ENCODE data around the gene CDPF1. TPM values are rescaled to one million over a fixed set of nuclear protein-coding genes. Genes with fewer than 3 reads are reported as not detected.
A peak's percentile ranks its signal among the peaks of the same experiment; 100 is the strongest.

Gene CDPF1
- total RNA-seq, 1 experiment from 2014 or later, result 8.1 TPM

GRCh38 chr22:46246178-46246577, 3.9 kb downstream of the CDPF1 start:
- H3K27ac Mint-ChIP-seq, result peak overlapping the region in 2 of 3 experiments; percentile 18 to 61; a peak in 2 of 7 replicates
- Histone ChIP-seq H3K9ac (ENCODE audit: extremely low read depth, insufficient read length, low read length) (no peak overlapping the region), H2BK5ac (ENCODE audit: insufficient read length, low read length) (no peak overlapping the region), H4K91ac (ENCODE audit: insufficient read length, low read depth, low read length) (no peak overlapping the region), H2BK20ac (ENCODE audit: low read depth, low read length, poor library complexity, severe bottlenecking) (no peak overlapping the region), H3K4me2 (ENCODE audit: insufficient read depth, insufficient read length, low read length) (no peak overlapping the region), H3K4ac (ENCODE audit: low read depth, low read length) (no peak overlapping the region), H2BK120ac (ENCODE audit: low read depth, low read length, poor library complexity, severe bottlenecking) (no peak overlapping the region), H3K18ac (ENCODE audit: insufficient read length, low read depth, low read length) (no peak overlapping the region), H3K4me1 (ENCODE audit: insufficient read depth, low read length) (no peaks in the 10 kb centered on the region), H3K23ac (ENCODE audit: insufficient read length, low read depth, low read length) (no peak overlapping the region), H3K27me3 (ENCODE audit: insufficient read depth, low read length) (no peaks in the 10 kb centered on the region), H2AFZ (ENCODE audit: low read length) (no peak overlapping the region), H4K5ac (ENCODE audit: insufficient read length, low read depth, low read length) (no peak overlapping the region), H3K79me2 (ENCODE audit: insufficient read depth, low read length) (no peaks in the 10 kb centered on the region), H3K27ac (ENCODE audit: insufficient read length, low read depth, low read length) (no peak overlapping the region), H3K56ac (ENCODE audit: insufficient read length, low read depth, low read length) (no peak overlapping the region), H2BK12ac (ENCODE audit: insufficient read length, low read depth, low read length) (no peak overlapping the region), H3T11ph (ENCODE audit: low read length) (no peak overlapping the region), H3K23me2 (ENCODE audit: insufficient read length, low read depth, low read length, poor library complexity, severe bottlenecking) (peaks cover 7% of the 10 kb centered on the region), H3K79me1 (ENCODE audit: insufficient read depth, low read depth, low read length, poor library complexity, severe bottlenecking) (no peaks in the 10 kb centered on the region), H2AK5ac (ENCODE audit: insufficient read length, low read length) (no peak overlapping the region), H2BK15ac (ENCODE audit: low read depth, low read length) (no peak overlapping the region), H4K20me1 (ENCODE audit: control insufficient read depth, insufficient read depth, insufficient read length) (no peaks in the 10 kb centered on the region), H3K9me3 (ENCODE audit: control insufficient read depth, low read depth, low read length) (no peaks in the 10 kb centered on the region), H4K8ac (replicated peaks; ENCODE audit: insufficient read length, low read depth, low read length) (no peak overlapping the region), H3K14ac (ENCODE audit: insufficient read depth, low read length) (no peak overlapping the region)
- peaks cover 6% of the 10 kb centered on the region for H3K27me3 Mint-ChIP-seq (ENCODE audit: low read depth)
- TF ChIP-seq CTCF (conservative IDR thresholded peaks at IDR 0.05), result no peak
- no peak for DNase-seq
- 0 out of 5 replicates have a peak, but pooled peaks cover 0 to under 1% of the 10 kb centered on the region in 2 experiments for H3K9me3 Mint-ChIP-seq
- H3K4me3 Mint-ChIP-seq, result no peak overlapping the region
- H3K4me1 Mint-ChIP-seq, result peaks cover 2 to 10% of the 10 kb centered on the region in 2 experiments
- no CpG with 5 or more reads among the region's 10 CpGs for WGBS (ENCODE audit: extremely low coverage, insufficient read length, low lambda C conversion rate)
- H3K36me3 Mint-ChIP-seq (ENCODE audit: insufficient read depth in 1 of 3, low read depth in 3 of 3), result peaks cover 1 to 8% (median 8%) of the 10 kb centered on the region in 3 experiments; a peak in 4 of 7 replicates
